ENCODE measurements around the gene PROKR2.

Gene PROKR2

GRCh38 chr20:5316188-5317158 lies at the start of gene PROKR2:
PROKR2 (minus strand) TSS chr20:5316954; CDS start chr20:5314369, 2,585 bp downstream.
- DNase-seq (ENCODE audit: low read depth in 3 of 3) = peak in 1 of 3 experiments; percentile 28

GRCh38 chr20:5364997-5365597 lies 48.3 kb upstream of the PROKR2 start:
- DNase-seq (ENCODE audit: low read depth in 3 of 3) = no peak

- DNase-seq (ENCODE audit: low read depth in 3 of 3) = no peak
These were observed 47.5 kb upstream of the PROKR2 start for GRCh38 chr20:5364136-5364821.

- no peak for DNase-seq (ENCODE audit: low read depth in 3 of 3)
These were observed 46.0 kb upstream of the PROKR2 start for GRCh38 chr20:5362771-5363170.

- no peak for DNase-seq (ENCODE audit: low read depth in 3 of 3)
These were observed 44.4 kb upstream of the PROKR2 start for GRCh38 chr20:5361176-5361575.

GRCh38 chr20:5357946-5358345 lies 41.2 kb upstream of the PROKR2 start:
- no peak for DNase-seq (ENCODE audit: low read depth in 3 of 3)

- DNase-seq (ENCODE audit: low read depth in 3 of 3) = no peak
These were observed 40.2 kb upstream of the PROKR2 start for GRCh38 chr20:5356941-5357340.

- no peak for DNase-seq (ENCODE audit: low read depth in 3 of 3)
These were observed 38.1 kb upstream of the PROKR2 start for GRCh38 chr20:5354901-5355300.

- no peak for DNase-seq (ENCODE audit: low read depth in 3 of 3)
These were observed 37.1 kb upstream of the PROKR2 start for GRCh38 chr20:5353624-5354496.

GRCh38 chr20:5349448-5349847 lies 32.7 kb upstream of the PROKR2 start:
- no peak for DNase-seq (ENCODE audit: low read depth in 3 of 3)

GRCh38 chr20:5342021-5342420 lies 25.3 kb upstream of the PROKR2 start:
- DNase-seq (ENCODE audit: low read depth in 3 of 3) = no peak

- no peak for DNase-seq (ENCODE audit: low read depth in 3 of 3)
These were observed 14.6 kb upstream of the PROKR2 start for GRCh38 chr20:5331340-5331739.

GRCh38 chr20:5328268-5328667 lies 11.5 kb upstream of the PROKR2 start:
- no peak for DNase-seq (ENCODE audit: low read depth in 3 of 3)

- DNase-seq (ENCODE audit: low read depth in 3 of 3) = no peak
These were observed 10.6 kb upstream of the PROKR2 start for GRCh38 chr20:5327356-5327755.

- DNase-seq (ENCODE audit: low read depth in 3 of 3) = no peak
These were observed 957 bp downstream of the PROKR2 start for GRCh38 chr20:5315807-5316187.

- no peak for DNase-seq (ENCODE audit: low read depth in 3 of 3)
These were observed 2.8 kb downstream of the PROKR2 start for GRCh38 chr20:5313916-5314315.

- no peak for DNase-seq (ENCODE audit: low read depth in 3 of 3)
These were observed 4.2 kb downstream of the PROKR2 start for GRCh38 chr20:5312518-5312917.

- DNase-seq (ENCODE audit: low read depth in 3 of 3) = no peak
These were observed 6.8 kb downstream of the PROKR2 start for GRCh38 chr20:5309971-5310370.

- DNase-seq (ENCODE audit: low read depth in 3 of 3) = no peak
These were observed 17.9 kb downstream of the PROKR2 start for GRCh38 chr20:5298811-5299210.

GRCh38 chr20:5297280-5298004 lies 19.3 kb downstream of the PROKR2 start:
- DNase-seq (ENCODE audit: low read depth in 3 of 3) = no peak

GRCh38 chr20:5290596-5290995 lies 26.2 kb downstream of the PROKR2 start:
- no peak for DNase-seq (ENCODE audit: low read depth in 3 of 3)

Measured in stimulated activated CD4-positive, alpha-beta T cell treated with anti-CD3 and anti-CD28 coated beads, TNF-alpha, amount 100 ng/mL, for 24 hours (primary cell).